Naive thymus-derived CD8-positive, alpha-beta T cell (primary cell): ENCODE measurements around the gene LPP. TPM values are rescaled to one million over a fixed set of nuclear protein-coding genes. Genes with fewer than 3 reads are reported as not detected.

Source experiments
- ATAC-seq, 2 donors: fragments of 150-1000 bp; cut with Tn5 transposase in 1 of 2; sonication (Bioruptor Pico), chemical (Tn5 transposase) in 1 of 2; 1 replicate in 1 of 2; 2 replicates in 1 of 2; pipeline ENCODE4 v1.10.0; 2021; ENCODE audit warnings: mild to moderate bottlenecking in 2 of 2, moderate library complexity in 2 of 2
- POLR2A ChIA-PET: fragments of 350-600 bp; sonication (Branson Sonifier 250); formaldehyde crosslinking; loops from one replicate; lab custom pipeline; 2021; ENCODE audit warnings: antibody characterized with exemption; lab: Charles Lee
- DNase-seq, 10 donors: peaks; one replicate each; pipeline versions ENCODE4 v3.0.0 to v3.0.0-alpha.2; 2020 to 2022
- H3K27ac Mint-ChIP-seq, 10 donors: one replicate each; pipeline ENCODE4 v1.8.0; 2020 to 2022; ENCODE audit warnings: mild to moderate bottlenecking in 10 of 10, mixed read lengths in 10 of 10, moderate library complexity in 4 of 10, inconsistent platforms in 1 of 10
- H3K27me3 Mint-ChIP-seq, 5 donors: one replicate each; pipeline ENCODE4 v1.8.0; 2021 to 2022; ENCODE audit warnings: mixed read lengths in 5 of 5
- H3K36me3 Mint-ChIP-seq, 3 donors: one replicate each; pipeline ENCODE4 v1.8.0; 2020 to 2022; ENCODE audit warnings: mixed read lengths in 3 of 3, mild to moderate bottlenecking in 2 of 3, inconsistent platforms in 1 of 3
- H3K4me1 Mint-ChIP-seq, 4 donors: one replicate each; pipeline ENCODE4 v1.8.0; 2021 to 2022; ENCODE audit warnings: mixed read lengths in 4 of 4
- H3K4me3 Mint-ChIP-seq, 10 donors: one replicate each; pipeline ENCODE4 v1.8.0; 2020 to 2022; ENCODE audit warnings: mild to moderate bottlenecking in 10 of 10, mixed read lengths in 10 of 10, moderate library complexity in 6 of 10, inconsistent platforms in 1 of 10
- H3K9me3 Mint-ChIP-seq, 9 donors: one replicate each; pipeline ENCODE4 v1.8.0; 2020 to 2022; ENCODE audit warnings: mixed read lengths in 9 of 9, mild to moderate bottlenecking in 3 of 9, inconsistent platforms in 1 of 9, moderate library complexity in 1 of 9
- polyA plus RNA-seq, 3 donors: library from polyadenylated mRNA; unstranded; fragments of 300-500 nt; fragmentation: Illumina TruSeq; gene quantifications; one replicate each; pipeline ENCODE4 v1.2.3, GENCODE V29; 2021
- total RNA-seq, 8 experiments: library from RNA in 2 of 8; stranded (reverse) in 2 of 8; gene quantifications; one replicate each; pipeline ENCODE4 v1.2.3 and lab custom pipeline; 2021 to 2026

The LPP gene
- total and polyA plus RNA-seq, 5 experiments from 2014 or later: 4.9 to 12.5 (median 7.7) TPM

- H3K27ac Mint-ChIP-seq: peak overlapping the region in 2 of 10 donors; percentile 1 to 38
- H3K27me3 Mint-ChIP-seq: no peaks in the 10 kb centered on the region
- H3K4me3 Mint-ChIP-seq: no peak overlapping the region
- ATAC-seq: no peak
- H3K36me3 Mint-ChIP-seq: peaks cover 0 to 15% (median 10%) of the 10 kb centered on the region in 3 donors
- no peak for DNase-seq
- POLR2A ChIA-PET: no interaction called here
- H3K9me3 Mint-ChIP-seq: no peaks in the 10 kb centered on the region
- peaks cover 15 to 25% (median 21%) of the 10 kb centered on the region in 4 donors for H3K4me1 Mint-ChIP-seq
Observed at GRCh38 chr3:188206787-188207186, 52.8 kb downstream of the LPP start.

GRCh38 chr3:188207941-188208515, 54.1 kb downstream of the LPP start:
- Mint-ChIP-seq H3K4me1 (peaks cover 11 to 16% (median 13%) of the 10 kb centered on the region in 4 donors), H3K27ac (no peak overlapping the region), H3K9me3 (no peaks in the 10 kb centered on the region), H3K36me3 (peaks cover 0 to 15% (median 10%) of the 10 kb centered on the region in 3 donors), H3K4me3 (no peak overlapping the region), H3K27me3 (no peaks in the 10 kb centered on the region)
- DNase-seq (no peak), ATAC-seq (no peak)
- POLR2A ChIA-PET: no interaction called here

- DNase-seq: no peak
- H3K4me1 Mint-ChIP-seq: peaks cover 12 to 16% (median 14%) of the 10 kb centered on the region in 4 donors
- no peaks in the 10 kb centered on the region for H3K9me3 Mint-ChIP-seq
- H3K27ac Mint-ChIP-seq: no peak overlapping the region
- no peaks in the 10 kb centered on the region for H3K27me3 Mint-ChIP-seq
- ATAC-seq: no peak
- no peak overlapping the region for H3K4me3 Mint-ChIP-seq
- POLR2A ChIA-PET: no interaction called here
- H3K36me3 Mint-ChIP-seq: peaks cover 0 to 15% (median 12%) of the 10 kb centered on the region in 3 donors
Observed at GRCh38 chr3:188208516-188208981, 54.6 kb downstream of the LPP start.

- Mint-ChIP-seq H3K36me3 (peaks cover 0 to 15% (median 15%) of the 10 kb centered on the region in 3 donors), H3K4me1 (peaks cover 13 to 18% (median 15%) of the 10 kb centered on the region in 4 donors), H3K27ac (no peak overlapping the region), H3K4me3 (no peak overlapping the region), H3K27me3 (no peaks in the 10 kb centered on the region), H3K9me3 (no peaks in the 10 kb centered on the region)
- DNase-seq: no peak
- POLR2A ChIA-PET: no interaction called here
- no peak for ATAC-seq
Observed at GRCh38 chr3:188209034-188209433, 55.1 kb downstream of the LPP start.

- DNase-seq: no peak
- Mint-ChIP-seq H3K27ac (no peak overlapping the region), H3K27me3 (no peaks in the 10 kb centered on the region), H3K4me3 (no peak overlapping the region), H3K4me1 (peaks cover 12 to 22% (median 16%) of the 10 kb centered on the region in 4 donors), H3K9me3 (no peaks in the 10 kb centered on the region), H3K36me3 (peaks cover 0 to 21% (median 18%) of the 10 kb centered on the region in 3 donors)
- POLR2A ChIA-PET: no interaction called here
- ATAC-seq: no peak
Observed at GRCh38 chr3:188209740-188210139, 55.8 kb downstream of the LPP start.

- Mint-ChIP-seq H3K36me3 (peaks cover 0 to 21% (median 18%) of the 10 kb centered on the region in 3 donors), H3K9me3 (no peaks in the 10 kb centered on the region), H3K4me1 (peaks cover 6 to 30% (median 17%) of the 10 kb centered on the region in 4 donors), H3K4me3 (no peak overlapping the region), H3K27me3 (no peaks in the 10 kb centered on the region), H3K27ac (no peak overlapping the region)
- no peak for ATAC-seq
- POLR2A ChIA-PET: no interaction called here
- DNase-seq: no peak
Observed at GRCh38 chr3:188211476-188211875, 57.5 kb downstream of the LPP start.

GRCh38 chr3:188212308-188212969, 58.5 kb downstream of the LPP start:
- H3K4me3 Mint-ChIP-seq: no peak overlapping the region
- H3K27me3 Mint-ChIP-seq: no peaks in the 10 kb centered on the region
- H3K9me3 Mint-ChIP-seq: no peaks in the 10 kb centered on the region
- ATAC-seq (no peak), DNase-seq (no peak)
- POLR2A ChIA-PET: no interaction called here
- H3K27ac Mint-ChIP-seq: peak overlapping the region in 1 of 10 donors; percentile 25
- peaks cover 0 to 21% (median 18%) of the 10 kb centered on the region in 3 donors for H3K36me3 Mint-ChIP-seq
- peaks cover 12 to 37% (median 25%) of the 10 kb centered on the region in 4 donors for H3K4me1 Mint-ChIP-seq

- Mint-ChIP-seq H3K9me3 (no peaks in the 10 kb centered on the region), H3K27ac (peak overlapping the region in 2 of 10 donors; percentile 44 to 58), H3K27me3 (no peaks in the 10 kb centered on the region), H3K36me3 (peaks cover 0 to 16% (median 7%) of the 10 kb centered on the region in 3 donors), H3K4me1 (peaks cover 13 to 36% (median 27%) of the 10 kb centered on the region in 4 donors), H3K4me3 (peak overlapping the region in 1 of 10 donors; percentile 30)
- POLR2A ChIA-PET: no interaction called here
- no peak for DNase-seq
- ATAC-seq: no peak
Observed at GRCh38 chr3:188214442-188214841, 60.5 kb downstream of the LPP start.

- Mint-ChIP-seq H3K4me1 (peaks cover 12 to 36% (median 30%) of the 10 kb centered on the region in 4 donors), H3K27me3 (no peaks in the 10 kb centered on the region), H3K9me3 (no peaks in the 10 kb centered on the region), H3K36me3 (peaks cover 0 to 14% (median 6%) of the 10 kb centered on the region in 3 donors), H3K27ac (no peak overlapping the region), H3K4me3 (no peak overlapping the region)
- ATAC-seq (no peak), DNase-seq (no peak)
- POLR2A ChIA-PET: no interaction called here
Observed at GRCh38 chr3:188215129-188215528, 61.2 kb downstream of the LPP start.

- peak in 1 of 2 donors; percentile 23 for ATAC-seq
- H3K36me3 Mint-ChIP-seq: peaks cover 5 to 11% (median 6%) of the 10 kb centered on the region in 3 donors
- no peak for DNase-seq
- H3K27ac Mint-ChIP-seq: peak overlapping the region in 6 of 10 donors; percentile 3 to 76 (median 37)
- no peaks in the 10 kb centered on the region for H3K27me3 Mint-ChIP-seq
- no peak overlapping the region for H3K4me3 Mint-ChIP-seq
- H3K9me3 Mint-ChIP-seq: no peaks in the 10 kb centered on the region
- POLR2A ChIA-PET: interaction anchor here (0.5 kb wide), 1 partner anchor 60 kb away, joined by 3 read pairs; no protein-coding TSS in a partner anchor
- peaks cover 14 to 38% (median 29%) of the 10 kb centered on the region in 4 donors for H3K4me1 Mint-ChIP-seq
Observed at GRCh38 chr3:188217011-188217463, 63.1 kb downstream of the LPP start.

GRCh38 chr3:188217726-188218125, 63.8 kb downstream of the LPP start:
- no peak overlapping the region for H3K4me3 Mint-ChIP-seq
- ATAC-seq (no peak), DNase-seq (no peak)
- peaks cover 5 to 11% (median 6%) of the 10 kb centered on the region in 3 donors for H3K36me3 Mint-ChIP-seq
- no peaks in the 10 kb centered on the region for H3K9me3 Mint-ChIP-seq
- POLR2A ChIA-PET: no interaction called here
- H3K4me1 Mint-ChIP-seq: peaks cover 14 to 38% (median 29%) of the 10 kb centered on the region in 4 donors
- peak overlapping the region in 2 of 10 donors; percentile 19 to 76 for H3K27ac Mint-ChIP-seq
- no peaks in the 10 kb centered on the region for H3K27me3 Mint-ChIP-seq

GRCh38 chr3:188218603-188219002, 64.6 kb downstream of the LPP start:
- Mint-ChIP-seq H3K9me3 (no peaks in the 10 kb centered on the region), H3K27ac (peak overlapping the region in 1 of 10 donors; percentile 44), H3K36me3 (peaks cover 5 to 9% (median 6%) of the 10 kb centered on the region in 3 donors), H3K4me3 (no peak overlapping the region), H3K27me3 (no peaks in the 10 kb centered on the region), H3K4me1 (peaks cover 14 to 37% (median 28%) of the 10 kb centered on the region in 4 donors)
- POLR2A ChIA-PET: no interaction called here
- DNase-seq (no peak), ATAC-seq (no peak)

- H3K36me3 Mint-ChIP-seq: peaks cover 5 to 8% (median 5%) of the 10 kb centered on the region in 3 donors
- POLR2A ChIA-PET: no interaction called here
- no peak overlapping the region for H3K4me3 Mint-ChIP-seq
- no peak for ATAC-seq
- H3K9me3 Mint-ChIP-seq: no peaks in the 10 kb centered on the region
- H3K27ac Mint-ChIP-seq: no peak overlapping the region
- no peak for DNase-seq
- no peaks in the 10 kb centered on the region for H3K27me3 Mint-ChIP-seq
- peaks cover 18 to 31% (median 25%) of the 10 kb centered on the region in 4 donors for H3K4me1 Mint-ChIP-seq
Observed at GRCh38 chr3:188219147-188219546, 65.2 kb downstream of the LPP start.
